OCI-LY1 (cell line): ENCODE data around the gene RFNG.

ENCODE experiments used
- H2AFZ ChIP-seq: fragments of 200-600 bp; sonication (generic), shearing (Covaris generic); 2 replicates; pipeline ENCODE4 v1.6.0; 2014; ENCODE audit warnings: antibody characterized with exemption, mild to moderate bottlenecking, low read length
- H3F3A ChIP-seq: fragments of 200-600 bp; sonication (generic), shearing (Covaris generic); 2 replicates; pipeline ENCODE4 v1.6.0; 2014; ENCODE audit warnings: mild to moderate bottlenecking, antibody characterized with exemption, low read length, moderate library complexity; ENCODE audit not compliant: insufficient read depth
- H3K27ac ChIP-seq: fragments of 200-600 bp; sonication (generic); 2 replicates; pipeline ENCODE4 v1.5.1; 2014; ENCODE audit warnings: low read length, mixed run types, mild to moderate bottlenecking, low read depth; ENCODE audit not compliant: poor library complexity, severe bottlenecking
- H3K27me3 ChIP-seq: fragments of 200-600 bp; sonication (generic); 2 replicates; pipeline ENCODE4 v1.6.0; 2014; ENCODE audit warnings: antibody characterized with exemption, mild to moderate bottlenecking, low read length, moderate library complexity; ENCODE audit not compliant: insufficient read depth
- H3K36me3 ChIP-seq: fragments of 200-600 bp; sonication (generic); 2 replicates; pipeline ENCODE4 v1.6.1; 2014; ENCODE audit warnings: mild to moderate bottlenecking, antibody characterized with exemption, low read length, moderate library complexity, mixed read lengths; ENCODE audit not compliant: insufficient read depth
- H3K4me1 ChIP-seq: fragments of 200-600 bp; sonication (generic); 2 replicates; pipeline ENCODE4 v1.5.1; 2014; ENCODE audit warnings: mild to moderate bottlenecking, low read length, moderate library complexity; ENCODE audit not compliant: insufficient read depth, severe bottlenecking
- H3K4me2 ChIP-seq: fragments of 200-600 bp; sonication (generic), shearing (Covaris generic); 2 replicates; pipeline ENCODE4 v1.6.1; 2014; ENCODE audit warnings: low read length
- H3K4me3 ChIP-seq: fragments of 200-600 bp; sonication (generic); 2 replicates; pipeline ENCODE4 v1.5.1; 2014; ENCODE audit warnings: low read length, low read depth, mild to moderate bottlenecking, mixed read lengths; ENCODE audit not compliant: poor library complexity, severe bottlenecking
- H3K79me2 ChIP-seq: fragments of 200-600 bp; shearing (Covaris generic); 2 replicates; pipeline ENCODE4 v1.6.1; 2016; ENCODE audit warnings: mixed run types, low read length, mixed read lengths; ENCODE audit not compliant: insufficient read depth
- H3K9ac ChIP-seq: fragments of 200-600 bp; sonication (generic), shearing (Covaris generic); 2 replicates; pipeline ENCODE4 v1.6.1; 2014; ENCODE audit warnings: mild to moderate bottlenecking, low read length, mixed read lengths
- H3K9me2 ChIP-seq: fragments of 200-600 bp; sonication (generic), shearing (Covaris generic); 2 replicates; pipeline ENCODE4 v1.6.1; 2014; ENCODE audit warnings: low read depth, mild to moderate bottlenecking, low read length, mixed read lengths
- H3K9me3 ChIP-seq: fragments of 200-600 bp; shearing (Covaris generic); 2 replicates; pipeline ENCODE4 v1.6.1; 2014; ENCODE audit warnings: low read length, mixed read lengths
- H4K20me1 ChIP-seq: fragments of 200-600 bp; sonication (generic), shearing (Covaris generic); 2 replicates; pipeline ENCODE4 v1.6.0; 2016; ENCODE audit warnings: mild to moderate bottlenecking, low read length; ENCODE audit not compliant: insufficient read depth
- EZH2 ChIP-seq: fragments of 200-600 bp; sonication (generic), shearing (Covaris generic); IDR thresholded peaks from 2 replicates; pipeline ENCODE4 v1.8.0; 2017; ENCODE audit warnings: borderline replicate concordance, mixed run types, mild to moderate bottlenecking, antibody characterized with exemption, low read length, moderate library complexity, mixed read lengths
- TF ChIP-seq, protein P1 (sequence below): fragments of 200-600 bp; sonication (generic), shearing (Covaris generic); IDR thresholded peaks from 2 replicates; pipeline ENCODE4 v1.5.1; 2017; ENCODE audit warnings: mild to moderate bottlenecking, antibody characterized with exemption, low read length, moderate library complexity, mixed read lengths

The RFNG gene

DNA sequence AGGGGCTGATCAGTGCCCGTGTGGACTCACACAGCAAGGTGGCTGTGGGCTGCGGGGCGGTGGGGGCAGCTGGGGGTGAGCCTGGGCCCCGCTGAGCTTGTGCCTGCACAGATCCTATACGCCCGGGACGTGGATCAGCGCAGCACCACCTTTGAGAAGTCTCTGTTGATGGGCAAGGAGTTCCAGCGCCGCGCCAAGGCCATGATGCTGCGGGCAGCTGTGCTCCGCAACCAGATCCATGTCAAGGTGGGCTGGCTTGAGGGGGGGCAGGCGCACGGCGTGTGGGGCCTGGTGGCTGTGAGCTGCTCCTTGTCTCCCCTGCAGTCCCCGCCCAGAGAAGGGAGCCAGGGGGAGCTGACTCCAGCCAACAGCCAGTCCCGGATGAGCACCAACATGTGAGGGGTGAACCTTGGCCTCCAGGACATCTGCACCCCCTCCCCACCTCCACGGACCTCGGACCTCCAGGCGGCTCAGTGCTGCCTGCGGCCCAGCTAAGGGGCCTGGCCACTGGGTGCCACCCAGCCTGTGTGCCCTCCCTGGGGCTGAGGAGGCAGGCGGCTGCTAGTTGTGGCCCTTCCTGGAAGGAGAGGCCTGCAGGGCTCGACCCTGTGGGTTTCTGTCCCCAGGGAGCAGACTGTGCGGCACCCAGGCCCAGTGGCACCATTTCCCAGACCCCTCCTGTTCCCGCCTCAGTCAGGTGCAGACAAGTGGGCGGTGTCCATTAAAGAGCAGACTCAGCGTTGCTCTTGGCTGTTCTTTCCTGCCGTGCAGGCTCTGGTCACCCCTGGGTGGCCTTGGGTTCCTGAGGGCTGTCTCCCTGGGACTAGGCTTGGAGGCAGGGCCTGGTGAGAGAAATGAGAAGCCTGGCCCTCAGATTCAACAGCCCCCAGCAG, 5.4 kb upstream of the RFNG start:
- TF ChIP-seq EZH2, result no peak
- TF ChIP-seq, protein P1, sequence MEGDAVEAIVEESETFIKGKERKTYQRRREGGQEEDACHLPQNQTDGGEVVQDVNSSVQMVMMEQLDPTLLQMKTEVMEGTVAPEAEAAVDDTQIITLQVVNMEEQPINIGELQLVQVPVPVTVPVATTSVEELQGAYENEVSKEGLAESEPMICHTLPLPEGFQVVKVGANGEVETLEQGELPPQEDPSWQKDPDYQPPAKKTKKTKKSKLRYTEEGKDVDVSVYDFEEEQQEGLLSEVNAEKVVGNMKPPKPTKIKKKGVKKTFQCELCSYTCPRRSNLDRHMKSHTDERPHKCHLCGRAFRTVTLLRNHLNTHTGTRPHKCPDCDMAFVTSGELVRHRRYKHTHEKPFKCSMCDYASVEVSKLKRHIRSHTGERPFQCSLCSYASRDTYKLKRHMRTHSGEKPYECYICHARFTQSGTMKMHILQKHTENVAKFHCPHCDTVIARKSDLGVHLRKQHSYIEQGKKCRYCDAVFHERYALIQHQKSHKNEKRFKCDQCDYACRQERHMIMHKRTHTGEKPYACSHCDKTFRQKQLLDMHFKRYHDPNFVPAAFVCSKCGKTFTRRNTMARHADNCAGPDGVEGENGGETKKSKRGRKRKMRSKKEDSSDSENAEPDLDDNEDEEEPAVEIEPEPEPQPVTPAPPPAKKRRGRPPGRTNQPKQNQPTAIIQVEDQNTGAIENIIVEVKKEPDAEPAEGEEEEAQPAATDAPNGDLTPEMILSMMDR, result no peak
- H3K36me3 ChIP-seq, result peaks cover 84% of the 10 kb centered on the region
- no peak overlapping the region for H2AFZ ChIP-seq
- H3K27ac ChIP-seq, result no peak overlapping the region
- H3K4me1 ChIP-seq, result peaks cover 17% of the 10 kb centered on the region
- H3K79me2 ChIP-seq, result 0 out of 2 replicates have a peak, but pooled peaks cover 4% of the 10 kb centered on the region
- no peaks in the 10 kb centered on the region for H3K9me3 ChIP-seq
- H3K9me2 ChIP-seq, result no peaks in the 10 kb centered on the region
- H3F3A ChIP-seq, result no peaks in the 10 kb centered on the region
- no peak overlapping the region for H3K4me2 ChIP-seq
- H3K9ac ChIP-seq, result no peak overlapping the region
- H3K4me3 ChIP-seq, result no peak overlapping the region
- no peaks in the 10 kb centered on the region for H4K20me1 ChIP-seq
- no peaks in the 10 kb centered on the region for H3K27me3 ChIP-seq

DNA sequence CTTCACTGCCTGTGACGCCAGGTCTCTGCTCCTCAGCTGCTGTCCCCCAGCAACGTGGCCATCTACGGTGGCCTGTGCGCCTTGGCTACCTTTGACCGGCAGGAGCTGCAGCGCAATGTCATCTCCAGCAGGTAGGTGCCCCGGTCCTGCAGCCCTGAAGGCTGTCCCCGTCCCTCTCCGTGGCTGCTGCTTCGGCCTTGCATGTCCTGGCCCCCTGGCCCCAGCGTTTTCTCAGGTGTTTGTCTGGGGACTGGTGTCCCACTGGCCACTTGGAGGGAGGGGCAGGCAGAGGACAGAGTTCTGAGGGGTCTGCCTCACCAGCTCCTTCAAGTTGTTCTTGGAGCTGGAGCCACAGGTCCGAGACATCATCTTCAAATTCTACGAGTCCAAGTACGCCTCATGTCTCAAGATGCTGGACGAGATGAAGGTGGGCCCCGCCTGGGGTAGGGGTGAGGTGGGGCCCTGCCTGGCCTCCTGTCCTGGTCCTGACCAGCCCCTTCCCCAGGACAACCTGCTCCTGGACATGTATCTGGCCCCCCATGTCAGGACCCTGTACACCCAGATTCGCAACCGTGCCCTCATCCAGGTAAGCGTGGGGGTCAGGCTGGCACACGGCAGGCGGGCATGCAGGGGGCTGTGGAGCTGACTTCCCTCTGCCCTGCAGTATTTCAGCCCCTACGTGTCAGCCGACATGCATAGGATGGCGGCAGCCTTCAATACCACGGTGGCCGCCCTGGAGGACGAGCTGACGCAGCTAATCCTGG, 4.5 kb upstream of the RFNG start:
- no peak overlapping the region for H3K4me2 ChIP-seq
- H3K36me3 ChIP-seq, result peaks cover 78% of the 10 kb centered on the region
- TF ChIP-seq, protein P1, result no peak
- TF ChIP-seq EZH2, result no peak
- H3K27ac ChIP-seq, result no peak overlapping the region
- no peaks in the 10 kb centered on the region for H3F3A ChIP-seq
- H3K9me2 ChIP-seq, result no peaks in the 10 kb centered on the region
- no peaks in the 10 kb centered on the region for H3K27me3 ChIP-seq
- H3K4me3 ChIP-seq, result no peak overlapping the region
- H3K4me1 ChIP-seq, result peaks cover 17% of the 10 kb centered on the region
- H3K9ac ChIP-seq, result no peak overlapping the region
- no peaks in the 10 kb centered on the region for H3K9me3 ChIP-seq
- no peak overlapping the region for H2AFZ ChIP-seq
- H4K20me1 ChIP-seq, result no peaks in the 10 kb centered on the region
- H3K79me2 ChIP-seq, result 0 out of 2 replicates have a peak, but pooled peaks cover 4% of the 10 kb centered on the region

DNA sequence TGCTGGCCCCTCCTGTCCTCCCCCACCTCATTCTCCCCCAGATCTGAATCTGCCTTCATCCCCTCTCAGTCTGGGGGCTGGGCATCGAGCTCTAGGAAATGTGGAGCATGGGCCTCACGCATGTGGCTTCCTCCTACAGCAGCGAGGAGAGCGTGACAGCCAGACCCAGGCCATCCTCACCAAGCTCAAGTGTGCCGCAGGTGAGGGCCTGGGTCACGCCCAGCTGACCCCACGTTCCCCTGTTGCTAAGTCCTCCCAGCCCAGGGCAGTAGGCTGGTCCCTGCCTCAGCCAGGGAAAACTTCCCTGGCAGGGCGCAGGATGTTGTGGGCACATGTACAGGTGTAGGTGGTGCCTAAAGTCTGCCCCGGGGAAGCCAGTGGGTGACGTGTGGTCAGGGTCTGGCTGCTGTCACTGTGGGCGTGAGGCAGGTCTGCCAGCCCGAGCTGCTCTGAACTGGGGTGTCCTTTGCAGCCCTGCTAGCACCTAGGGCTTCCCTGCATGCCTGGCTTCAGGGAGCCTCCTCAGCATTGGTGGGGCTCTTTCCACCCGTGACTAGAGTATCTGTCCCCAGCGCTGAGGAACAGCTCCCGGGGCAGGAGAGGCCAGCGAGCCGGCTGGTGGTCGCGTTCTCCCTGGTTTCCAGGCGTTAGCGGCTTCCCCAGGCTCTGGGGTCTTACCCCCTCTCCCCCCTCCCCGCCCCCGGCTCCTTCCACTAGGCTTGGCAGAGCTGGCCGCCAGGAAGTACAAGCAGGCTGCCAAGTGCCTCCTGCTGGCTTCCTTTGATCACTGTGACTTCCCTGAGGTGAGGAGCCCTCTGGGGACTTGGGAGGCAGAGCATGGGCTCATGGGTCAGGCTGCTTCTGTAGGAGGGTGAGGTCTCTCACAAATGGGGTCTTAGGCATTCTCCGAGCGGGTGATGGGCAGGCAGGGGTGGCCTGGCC, 3.7 kb upstream of the RFNG start:
- H3K4me1 ChIP-seq, result peaks cover 26% of the 10 kb centered on the region
- H3K27ac ChIP-seq, result no peak overlapping the region
- no peaks in the 10 kb centered on the region for H3F3A ChIP-seq
- H3K9me3 ChIP-seq, result no peaks in the 10 kb centered on the region
- no peak overlapping the region for H2AFZ ChIP-seq
- peaks cover 69% of the 10 kb centered on the region for H3K36me3 ChIP-seq
- H3K79me2 ChIP-seq, result 0 out of 2 replicates have a peak, but pooled peaks cover 4% of the 10 kb centered on the region
- no peak overlapping the region for H3K4me2 ChIP-seq
- TF ChIP-seq, protein P1, result no peak
- TF ChIP-seq EZH2, result no peak
- no peaks in the 10 kb centered on the region for H3K27me3 ChIP-seq
- no peaks in the 10 kb centered on the region for H4K20me1 ChIP-seq
- no peaks in the 10 kb centered on the region for H3K9me2 ChIP-seq
- no peak overlapping the region for H3K9ac ChIP-seq
- H3K4me3 ChIP-seq, result no peak overlapping the region
